Diencephalon (tissue), 1 donor: Measurements from ENCODE around the gene DVL1. TPM values are rescaled to one million over a fixed set of nuclear protein-coding genes. Genes with fewer than 3 reads are reported as not detected.

Source experiments
- small RNA-seq: library from RNA; depleted of rRNA; stranded (forward); fragments of <200 nt; gene quantifications from one replicate; pipeline ENCODE3, GENCODE V24; 2014
- total RNA-seq: library from RNA; depleted of rRNA; stranded (reverse); fragments of >200 nt; gene quantifications from one replicate; pipeline ENCODE4 v1.2.3, GENCODE V29; 2014

The DVL1 gene
- total RNA-seq, result 58.6 TPM

DNA sequence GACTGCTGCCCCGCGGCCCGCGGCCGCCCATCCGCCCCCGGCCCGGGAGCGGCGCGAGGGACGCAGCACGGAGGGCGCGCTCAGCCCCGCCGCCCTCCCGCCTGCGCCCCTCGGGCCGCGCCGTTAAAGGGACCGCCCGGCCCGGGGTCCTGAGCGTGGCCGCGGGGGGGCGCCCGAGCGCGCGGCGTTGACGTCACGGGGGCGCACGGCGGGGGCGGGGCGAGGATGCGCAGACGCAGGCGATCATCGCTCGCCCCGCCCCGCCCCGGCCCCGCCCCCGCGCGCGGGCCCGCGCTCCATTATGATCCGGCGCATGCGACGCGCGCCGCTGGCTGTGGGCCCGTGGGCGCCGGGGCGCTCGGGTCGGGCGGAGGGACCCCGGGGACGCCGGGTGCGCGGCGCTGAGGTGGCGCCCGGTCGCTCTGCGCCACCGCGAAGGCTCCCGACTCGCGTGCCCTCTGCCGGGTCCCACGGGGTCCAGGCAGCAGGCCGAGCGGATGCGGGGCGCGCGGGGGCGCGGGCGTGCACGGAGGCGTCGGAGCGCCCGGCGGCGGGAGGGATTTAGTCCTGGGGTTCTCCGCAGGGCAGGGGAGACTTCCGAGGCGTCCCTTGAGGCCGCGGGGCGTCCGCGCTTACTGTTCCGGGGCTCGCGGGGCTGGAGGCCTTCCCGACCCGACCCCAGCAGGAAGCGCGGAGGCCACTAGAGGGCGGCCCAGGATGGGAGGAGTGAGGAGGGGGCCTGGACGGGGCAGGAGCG is at the start of gene DVL1:
Gene DVL1 (minus strand): TSS at position 163 of the 757 bp plus-strand sequence. CDS start 353 bp downstream, outside the sequence.

DNA sequence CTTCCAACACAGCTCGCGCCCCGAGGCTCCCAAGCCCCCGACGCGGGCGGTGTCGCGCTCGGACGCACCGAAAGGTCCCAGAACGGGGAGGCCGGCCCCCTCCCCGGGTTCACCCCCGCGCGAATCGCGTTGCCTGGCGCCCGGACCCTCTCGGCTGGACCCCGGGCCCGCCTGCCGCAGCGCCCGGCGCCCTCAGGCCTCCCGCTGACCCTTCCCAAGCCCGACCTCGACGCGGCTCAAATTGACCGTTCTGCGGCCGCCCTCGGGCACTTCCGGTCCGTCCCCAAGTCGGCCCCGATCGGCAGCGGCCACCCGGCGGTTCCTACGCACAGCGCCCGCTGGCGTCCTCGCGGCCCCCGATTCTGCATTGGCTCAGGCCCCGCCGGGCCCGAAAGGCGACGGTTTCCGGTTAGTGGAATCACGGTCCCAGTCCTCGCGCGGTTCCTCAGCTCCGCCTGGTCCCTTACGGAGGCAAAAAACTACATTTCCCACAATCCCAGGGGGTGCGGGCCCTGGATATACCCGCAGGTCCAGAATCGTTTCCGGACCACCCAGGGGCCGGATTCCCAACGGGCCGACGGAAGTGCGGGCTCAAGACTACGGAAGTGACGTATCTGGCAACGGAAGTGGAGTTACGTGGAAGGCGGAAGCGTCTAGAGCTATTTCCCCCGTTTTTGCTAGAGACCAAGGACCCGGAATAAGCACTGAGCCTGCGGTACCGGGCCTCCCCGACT is 25.9 kb upstream of the DVL1 start, which contains the start of gene AURKAIP1:
Gene AURKAIP1 (minus strand): TSS at position 279 of the 734 bp plus-strand sequence. CDS start 451 bp downstream, outside the sequence.

DNA sequence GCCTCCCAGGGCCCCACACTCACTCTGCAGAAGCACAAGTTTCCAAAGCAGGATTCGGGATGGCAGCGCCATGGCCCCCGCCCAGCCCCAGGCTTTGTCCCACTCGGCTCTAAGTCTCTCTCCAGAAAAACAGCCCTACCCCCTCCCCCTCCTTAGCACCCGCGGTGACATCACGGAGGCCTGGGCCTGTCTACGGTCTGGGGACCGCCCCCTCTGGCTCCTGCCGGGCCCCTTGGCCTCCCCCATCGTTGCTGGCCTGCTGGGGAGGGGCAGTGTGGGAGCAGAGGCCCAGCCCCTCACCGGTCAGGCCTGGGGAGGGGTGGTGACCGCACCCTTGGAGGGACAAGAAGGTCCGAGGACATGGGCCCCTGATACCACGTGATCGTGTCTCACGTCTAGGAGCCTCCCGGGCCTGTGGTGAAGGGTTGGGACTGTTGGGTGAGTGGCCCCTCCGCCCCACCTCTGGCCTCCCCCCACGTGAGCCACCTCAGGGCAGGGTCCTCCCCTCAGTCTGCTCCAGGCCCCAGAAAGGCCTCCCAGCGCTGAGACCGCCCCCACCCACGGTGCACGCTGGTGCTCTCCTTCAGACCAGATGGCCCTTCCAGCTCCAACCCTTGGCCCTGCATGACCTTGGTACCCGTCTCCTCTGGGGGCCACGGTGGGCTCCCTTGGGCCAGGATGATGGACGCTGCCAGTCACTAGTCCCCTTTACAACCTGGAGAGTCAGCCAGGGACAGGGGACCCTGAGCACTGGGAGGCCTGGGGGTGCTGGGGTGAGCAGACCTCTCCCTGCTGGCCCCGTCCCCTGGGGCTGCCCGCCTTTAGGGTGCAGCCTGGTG is 9.4 kb upstream of the DVL1 start, which contains the start of gene MXRA8:
Gene MXRA8 (minus strand): TSS at position 123 of the 839 bp plus-strand sequence. CDS start 51 bp downstream, at position 72.

DNA sequence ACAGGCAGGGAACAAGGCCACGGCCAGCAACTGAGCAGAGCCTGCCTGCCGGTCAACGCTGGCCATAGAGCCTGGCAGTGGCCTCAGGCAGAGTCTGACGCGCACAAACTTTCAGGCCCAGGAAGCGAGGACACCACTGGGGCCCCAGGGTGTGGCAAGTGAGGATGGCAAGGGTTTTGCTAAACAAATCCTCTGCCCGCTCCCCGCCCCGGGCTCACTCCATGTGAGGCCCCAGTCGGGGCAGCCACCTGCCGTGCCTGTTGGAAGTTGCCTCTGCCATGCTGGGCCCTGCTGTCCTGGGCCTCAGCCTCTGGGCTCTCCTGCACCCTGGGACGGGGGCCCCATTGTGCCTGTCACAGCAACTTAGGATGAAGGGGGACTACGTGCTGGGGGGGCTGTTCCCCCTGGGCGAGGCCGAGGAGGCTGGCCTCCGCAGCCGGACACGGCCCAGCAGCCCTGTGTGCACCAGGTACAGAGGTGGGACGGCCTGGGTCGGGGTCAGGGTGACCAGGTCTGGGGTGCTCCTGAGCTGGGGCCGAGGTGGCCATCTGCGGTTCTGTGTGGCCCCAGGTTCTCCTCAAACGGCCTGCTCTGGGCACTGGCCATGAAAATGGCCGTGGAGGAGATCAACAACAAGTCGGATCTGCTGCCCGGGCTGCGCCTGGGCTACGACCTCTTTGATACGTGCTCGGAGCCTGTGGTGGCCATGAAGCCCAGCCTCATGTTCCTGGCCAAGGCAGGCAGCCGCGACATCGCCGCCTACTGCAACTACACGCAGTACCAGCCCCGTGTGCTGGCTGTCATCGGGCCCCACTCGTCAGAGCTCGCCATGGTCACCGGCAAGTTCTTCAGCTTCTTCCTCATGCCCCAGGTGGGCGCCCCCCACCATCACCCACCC is 17.9 kb downstream of the DVL1 start, which contains the start of gene TAS1R3:
Gene TAS1R3 (plus strand): TSS at position 213 of the 898 bp plus-strand sequence. CDS start 66 bp downstream, at position 279.

DNA sequence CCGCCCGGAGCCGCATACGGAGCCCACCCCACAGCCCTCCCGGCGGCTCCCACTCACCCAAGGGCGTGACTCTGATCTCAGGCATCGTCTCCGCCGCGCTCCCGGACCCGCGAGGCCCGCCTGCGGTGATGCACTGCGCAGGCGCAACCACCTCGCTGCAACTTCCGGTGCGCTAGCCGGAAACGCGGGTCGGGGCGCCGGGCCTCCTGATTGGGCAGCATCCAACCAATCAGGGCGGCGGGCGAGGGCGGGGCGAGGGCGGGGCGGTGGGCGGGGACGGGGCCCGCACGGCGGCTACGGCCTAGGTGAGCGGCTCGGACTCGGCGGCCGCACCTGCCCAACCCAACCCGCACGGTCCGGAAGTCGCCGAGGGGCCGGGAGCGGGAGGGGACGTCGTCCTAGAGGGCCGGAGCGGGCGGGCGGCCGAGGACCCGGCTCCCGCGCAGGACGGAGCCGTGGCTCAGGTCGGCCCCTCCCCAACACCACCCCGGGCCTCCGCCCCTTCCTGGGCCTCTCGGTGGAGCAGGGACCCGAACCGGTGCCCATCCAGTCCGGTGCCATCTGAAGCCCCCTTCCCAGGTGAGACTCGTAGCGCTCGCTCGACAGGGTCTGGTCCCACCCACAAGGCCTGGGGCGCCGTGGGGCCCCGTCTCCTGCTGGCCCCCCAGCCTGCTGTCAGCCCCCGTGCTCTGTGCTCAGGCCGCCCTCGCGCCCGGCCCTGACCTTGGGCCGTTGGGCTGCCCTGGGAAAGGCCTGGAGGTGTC is 24.5 kb downstream of the DVL1 start, which contains the start of the genes CPTP and INTS11:
Gene CPTP (plus strand): TSS at position 279 of the 764 bp plus-strand sequence. CDS start 2,109 bp downstream, outside the sequence.
Gene INTS11 (minus strand): TSS at position 137 of the 764 bp plus-strand sequence. CDS start 52 bp downstream, at position 85.

DNA sequence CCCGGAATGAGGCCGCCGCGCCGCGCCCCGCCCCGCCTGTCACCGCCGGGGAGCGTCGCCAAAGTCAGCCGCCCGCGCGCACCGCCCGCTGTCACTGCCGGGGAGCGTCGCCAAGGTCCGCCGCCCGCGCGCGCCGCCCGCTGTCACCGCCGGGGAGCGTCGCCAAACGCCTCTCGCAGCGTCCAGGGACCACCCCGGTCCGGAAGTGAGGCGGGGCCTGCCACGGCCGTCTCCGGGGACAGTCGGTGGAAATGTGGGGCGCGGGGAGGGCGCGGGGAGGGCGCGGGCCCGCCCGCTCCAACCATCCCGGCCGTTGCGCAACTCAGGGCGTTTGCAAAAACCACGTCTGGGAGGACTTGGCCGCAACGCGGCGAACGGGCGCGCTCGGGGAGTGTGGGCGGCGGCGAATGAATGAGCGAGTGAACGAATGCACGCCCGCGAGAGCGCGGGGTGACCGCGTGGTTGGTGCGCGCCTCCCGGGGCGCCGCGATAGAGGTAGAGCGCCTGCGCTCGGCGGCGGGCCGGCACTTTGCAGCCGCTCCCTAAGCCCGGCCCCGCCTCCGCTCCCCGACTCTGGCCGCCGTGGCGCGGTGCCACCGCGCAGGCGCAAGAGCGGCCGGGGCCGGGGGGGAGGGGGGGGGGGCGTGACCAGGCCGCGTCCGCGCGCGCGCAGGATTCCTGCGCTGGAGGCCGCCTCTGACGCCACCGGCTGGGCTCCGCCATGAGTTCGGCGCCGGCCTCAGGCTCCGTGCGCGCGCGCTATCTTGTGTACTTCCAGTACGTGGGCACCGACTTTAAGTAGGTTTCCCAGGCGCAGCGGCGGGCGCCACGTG is 41.1 kb downstream of the DVL1 start, which contains the start of the genes ACAP3 and PUSL1:
Gene ACAP3 (minus strand): TSS at position 8 of the 833 bp plus-strand sequence. CDS start 115 bp downstream, outside the sequence.
Gene PUSL1 (plus strand): TSS at position 675 of the 833 bp plus-strand sequence. CDS start 47 bp downstream, at position 722.

Small RNA genes lying within 50 kb of the gene (small RNA-seq; reads per million reads assigned to genes)
- 0.08 reads per million for gene MIR6726

Other genes with a start within 250 kb of the DVL1 start
- gene C1orf159, start 233.3 kb downstream of the DVL1 start, total RNA-seq, result 6.2 TPM
- 0.69 TPM for gene TTLL10, start 175.5 kb downstream of the DVL1 start, total RNA-seq
- gene TNFRSF18, start 142.8 kb downstream of the DVL1 start, total RNA-seq, result not detected
- gene TNFRSF4, start 135.3 kb downstream of the DVL1 start, total RNA-seq, result not detected
- gene SDF4, start 117.4 kb downstream of the DVL1 start, total RNA-seq, result 30.4 TPM
- gene B3GALT6, start 117.2 kb downstream of the DVL1 start, total RNA-seq, result 22.1 TPM
- not detected for gene C1QTNF12, start 102.7 kb downstream of the DVL1 start, total RNA-seq
- gene UBE2J2, start 75.6 kb downstream of the DVL1 start, total RNA-seq, result 42.2 TPM
- 2.5 TPM for gene SCNN1D, start 69.0 kb downstream of the DVL1 start, total RNA-seq
- gene ACAP3, start 41.5 kb downstream of the DVL1 start, total RNA-seq, result 61.6 TPM
- 15.2 TPM for gene PUSL1, start 40.8 kb downstream of the DVL1 start, total RNA-seq
- 37.8 TPM for gene INTS11, start 24.8 kb downstream of the DVL1 start, total RNA-seq
- gene CPTP, start 24.6 kb downstream of the DVL1 start, total RNA-seq, result 13.8 TPM
- gene TAS1R3, start 18.1 kb downstream of the DVL1 start, total RNA-seq, result 0.23 TPM
- 11.5 TPM for gene MXRA8, start 9.1 kb upstream of the DVL1 start, total RNA-seq
- gene AURKAIP1, start 25.8 kb upstream of the DVL1 start, total RNA-seq, result 39.2 TPM
- 107 TPM for gene CCNL2, start 49.9 kb upstream of the DVL1 start, total RNA-seq
- 65.0 TPM for gene MRPL20, start 57.9 kb upstream of the DVL1 start, total RNA-seq
- 1.6 TPM for gene ANKRD65, start 71.9 kb upstream of the DVL1 start, total RNA-seq
- 5.3 TPM for gene VWA1, start 86.3 kb upstream of the DVL1 start, total RNA-seq
- gene ATAD3C, start 100.3 kb upstream of the DVL1 start, total RNA-seq, result not detected
- 9.9 TPM for gene ATAD3B, start 122.3 kb upstream of the DVL1 start, total RNA-seq
- gene ATAD3A, start 162.7 kb upstream of the DVL1 start, total RNA-seq, result 12.9 TPM
- gene TMEM240, start 191.2 kb upstream of the DVL1 start, total RNA-seq, result 14.5 TPM
- 51.7 TPM for gene SSU72, start 225.4 kb upstream of the DVL1 start, total RNA-seq